Iris pigment epithelial cell (primary cell): Measurements from ENCODE around the gene FGF5.
"Not testable (repeated sequence)": the region's sequence is repeated elsewhere in the genome, so short reads cannot be mapped to it uniquely, and the experiment has no call there.

Source experiments
- DNase-seq: peaks from one replicate; pipeline ENCODE4 v3.0.0-alpha.2; 2011; ENCODE audit warnings: low read depth

The FGF5 gene

DNA sequence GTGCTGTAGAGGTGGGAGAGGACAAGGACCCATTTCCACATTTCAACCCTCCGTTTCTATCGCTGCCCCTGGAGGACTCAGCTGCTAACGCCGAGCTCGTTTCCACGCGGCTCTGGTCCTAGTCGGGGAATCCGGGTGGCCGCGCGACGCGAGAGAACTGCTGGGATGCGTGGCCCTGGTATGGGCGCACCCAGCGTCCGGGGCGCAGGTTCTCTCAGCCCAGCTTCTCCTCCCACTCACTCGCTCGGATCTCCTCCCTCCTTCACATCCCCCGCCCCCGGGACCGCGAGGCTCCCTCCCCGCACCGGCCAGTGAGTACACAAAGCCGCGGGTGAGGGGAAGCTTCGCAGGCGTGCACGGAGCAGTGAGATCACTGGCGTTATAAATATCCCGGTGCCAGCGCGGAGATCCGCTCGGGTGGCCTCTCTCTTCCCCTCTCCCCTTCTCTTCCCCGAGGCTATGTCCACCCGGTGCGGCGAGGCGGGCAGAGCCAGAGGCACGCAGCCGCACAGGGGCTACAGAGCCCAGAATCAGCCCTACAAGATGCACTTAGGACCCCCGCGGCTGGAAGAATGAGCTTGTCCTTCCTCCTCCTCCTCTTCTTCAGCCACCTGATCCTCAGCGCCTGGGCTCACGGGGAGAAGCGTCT, at the start of gene FGF5:
Gene FGF5, plus strand, starts transcription at position 412 of the 649 bp plus-strand sequence. Its CDS starts 161 bp downstream, at position 573.
- peak; percentile 92 for DNase-seq

- peak; percentile 36 for DNase-seq
Observed at GRCh38 chr4:80219301-80220025, 47.0 kb upstream of the FGF5 start.

DNA sequence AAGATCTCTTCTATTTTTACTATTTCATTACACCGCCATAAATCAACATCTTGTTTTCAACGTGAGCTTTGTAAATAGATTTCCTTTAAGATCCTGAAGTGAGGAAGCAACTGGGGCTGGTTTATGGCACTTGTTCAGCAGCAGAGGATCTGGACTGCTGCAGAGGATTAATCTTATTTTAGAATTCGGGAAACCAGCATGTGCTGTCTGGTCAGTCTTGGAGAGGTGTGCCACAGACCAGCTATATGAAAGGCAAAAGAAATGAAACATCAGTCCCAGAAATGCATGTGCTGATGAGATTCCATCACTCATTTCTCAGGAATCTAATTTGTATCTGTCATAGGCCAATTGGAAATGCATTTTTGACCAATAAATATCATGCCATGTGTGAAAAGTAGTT, 45.8 kb upstream of the FGF5 start:
- DNase-seq: no peak

DNA sequence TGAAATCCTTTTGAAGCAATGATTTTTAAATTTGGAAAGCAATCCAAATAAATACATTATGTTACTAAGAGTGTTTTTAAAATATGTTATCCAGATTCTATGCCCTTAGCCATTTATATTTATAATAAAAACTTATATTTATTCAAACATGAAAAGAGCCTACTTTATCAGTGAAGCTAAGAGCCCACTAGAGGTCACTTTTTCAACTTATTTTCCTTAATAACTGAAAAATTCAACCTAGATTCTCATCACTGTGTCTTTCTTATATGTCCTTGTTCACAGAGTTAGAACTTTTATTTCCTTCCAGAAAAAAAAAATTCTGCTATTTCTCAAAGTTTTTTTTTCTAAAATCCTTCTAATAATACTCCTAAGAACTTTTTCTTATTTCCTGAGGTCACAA, 45.3 kb upstream of the FGF5 start:
- no peak for DNase-seq

DNA sequence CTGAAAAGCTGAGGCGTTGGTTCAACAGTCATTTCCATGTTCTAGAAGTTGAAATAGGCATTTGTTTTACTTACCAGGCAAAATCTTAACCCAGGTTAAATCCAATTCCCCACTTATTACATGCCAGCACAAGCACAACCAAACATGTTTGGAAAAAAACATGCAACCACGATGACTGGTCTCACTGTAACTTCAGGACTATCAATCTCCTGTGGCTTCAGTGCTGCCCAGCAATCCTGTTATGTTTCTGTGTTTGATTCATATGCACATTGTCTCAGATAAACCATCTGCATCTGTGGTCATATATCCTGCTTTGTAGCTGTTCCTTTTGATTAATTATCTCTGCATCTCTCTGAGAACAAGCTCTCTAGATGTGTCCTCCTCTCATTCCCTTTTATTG, 40.9 kb upstream of the FGF5 start:
- no peak for DNase-seq

- DNase-seq: no peak
Observed at GRCh38 chr4:80226094-80226493, 40.4 kb upstream of the FGF5 start.

GRCh38 chr4:80228460-80228859, 38.0 kb upstream of the FGF5 start:
- DNase-seq: no peak

- no peak for DNase-seq
Observed at GRCh38 chr4:80229128-80229527, 37.3 kb upstream of the FGF5 start.

DNA sequence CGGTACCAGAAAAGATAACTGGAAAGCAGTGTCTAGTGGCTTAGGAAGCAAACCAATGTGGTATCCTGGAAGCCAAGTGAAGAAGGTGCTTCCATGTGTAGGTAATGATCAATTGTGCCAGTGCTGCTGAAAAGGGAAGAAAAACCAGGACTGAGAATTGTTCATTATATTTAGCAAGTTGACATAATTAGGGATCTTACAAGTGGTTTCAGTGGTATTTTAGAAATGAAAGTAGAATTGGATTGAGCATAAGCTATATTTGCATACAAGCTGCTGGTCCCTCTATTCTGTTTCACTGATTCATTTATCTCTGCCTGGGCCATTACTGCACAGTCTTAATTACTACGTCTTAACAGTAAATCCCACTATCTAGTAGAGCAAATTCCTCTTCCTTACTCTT, 36.9 kb upstream of the FGF5 start:
- no peak for DNase-seq

GRCh38 chr4:80231180-80231579, 35.3 kb upstream of the FGF5 start:
- DNase-seq: no peak

DNA sequence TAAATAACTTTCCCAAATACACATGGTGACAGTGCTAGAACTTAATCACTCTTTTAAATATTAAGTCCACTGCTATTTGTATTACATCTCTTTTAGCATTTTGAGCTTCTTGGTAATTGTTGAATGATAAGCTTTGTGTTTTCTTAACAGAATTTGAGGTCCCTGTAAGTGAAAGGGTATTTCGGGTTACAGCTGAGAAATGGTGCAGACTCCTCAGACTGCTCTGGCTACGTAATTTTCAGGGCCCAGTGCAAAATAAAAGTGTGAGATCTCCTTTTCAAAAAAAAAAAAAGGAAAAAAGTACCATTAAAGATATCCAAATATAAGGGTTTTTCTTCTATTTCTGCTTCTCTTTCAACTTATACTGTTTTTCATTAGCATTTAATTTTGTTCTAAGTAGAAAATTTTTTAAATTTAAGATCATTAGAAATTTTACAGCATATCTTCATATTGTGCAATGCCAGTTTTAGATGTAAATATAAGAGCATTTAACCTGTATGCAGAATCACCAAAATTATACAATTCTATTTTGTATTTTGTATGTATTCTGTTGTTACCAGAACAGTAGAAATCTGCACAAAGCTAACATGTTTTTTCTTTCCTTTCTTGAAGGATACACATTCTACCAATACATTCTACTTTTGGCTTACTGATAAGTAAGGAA, 33.6 kb upstream of the FGF5 start:
- DNase-seq: no peak

DNA sequence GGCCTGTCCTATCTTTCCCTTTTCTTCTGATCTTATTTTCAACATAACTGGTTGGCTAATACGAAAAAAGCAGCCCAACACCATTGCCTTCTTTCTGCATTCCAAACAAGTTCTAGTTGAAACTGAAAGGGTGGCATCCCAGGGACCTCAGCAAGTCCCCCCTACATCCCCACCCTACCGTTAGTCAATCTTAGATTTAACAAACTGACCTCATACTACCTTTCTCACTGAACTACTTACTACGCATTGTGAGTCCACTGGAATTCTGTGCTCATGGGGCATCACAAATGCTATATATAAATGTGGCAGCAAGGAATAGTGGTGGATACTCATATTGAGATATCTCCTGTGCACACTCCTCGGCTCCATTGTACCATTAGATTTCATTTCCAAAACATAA, 33.1 kb upstream of the FGF5 start:
- no peak for DNase-seq

DNA sequence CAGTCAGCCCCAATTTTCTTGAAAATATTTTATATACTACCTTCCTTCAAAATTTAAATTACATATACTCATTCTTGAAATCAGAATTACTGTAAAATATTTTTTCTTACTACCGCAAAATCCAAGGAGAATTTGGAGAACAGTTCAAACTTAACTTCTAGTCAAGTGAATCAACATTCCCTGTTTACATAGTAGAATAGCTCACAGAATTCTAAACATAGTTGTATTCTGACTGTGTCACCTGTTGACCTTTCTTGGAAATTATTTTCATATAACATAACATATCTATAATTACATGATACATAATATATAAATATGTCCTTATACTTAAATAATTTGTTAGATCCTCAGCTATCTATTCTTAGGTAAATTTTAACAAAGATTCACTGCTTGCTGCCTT, 31.0 kb upstream of the FGF5 start:
- DNase-seq: peak; percentile 63

DNA sequence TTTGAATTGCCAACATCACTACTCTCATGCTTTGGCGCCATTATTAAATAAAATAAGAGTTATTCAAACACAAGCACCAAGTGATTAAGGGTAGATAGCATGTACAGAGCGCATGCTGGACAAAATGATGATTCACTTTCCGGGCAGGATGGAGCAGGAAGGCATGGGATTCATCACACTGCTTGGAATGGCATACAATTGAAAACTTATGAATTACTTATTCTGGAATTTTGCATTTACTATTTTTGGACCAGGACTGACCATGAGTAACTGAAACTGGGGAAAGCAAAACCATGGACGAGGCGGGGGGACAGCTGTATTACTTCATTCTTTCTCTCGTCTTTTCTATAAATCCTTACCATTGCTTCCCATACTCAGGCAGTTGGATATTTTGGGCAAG, 28.5 kb upstream of the FGF5 start:
- DNase-seq: peak; percentile 85

GRCh38 chr4:80239480-80240150, 26.8 kb upstream of the FGF5 start:
- DNase-seq: peak; percentile 40

GRCh38 chr4:80240976-80241375, 25.5 kb upstream of the FGF5 start:
- peak; percentile 61 for DNase-seq

DNA sequence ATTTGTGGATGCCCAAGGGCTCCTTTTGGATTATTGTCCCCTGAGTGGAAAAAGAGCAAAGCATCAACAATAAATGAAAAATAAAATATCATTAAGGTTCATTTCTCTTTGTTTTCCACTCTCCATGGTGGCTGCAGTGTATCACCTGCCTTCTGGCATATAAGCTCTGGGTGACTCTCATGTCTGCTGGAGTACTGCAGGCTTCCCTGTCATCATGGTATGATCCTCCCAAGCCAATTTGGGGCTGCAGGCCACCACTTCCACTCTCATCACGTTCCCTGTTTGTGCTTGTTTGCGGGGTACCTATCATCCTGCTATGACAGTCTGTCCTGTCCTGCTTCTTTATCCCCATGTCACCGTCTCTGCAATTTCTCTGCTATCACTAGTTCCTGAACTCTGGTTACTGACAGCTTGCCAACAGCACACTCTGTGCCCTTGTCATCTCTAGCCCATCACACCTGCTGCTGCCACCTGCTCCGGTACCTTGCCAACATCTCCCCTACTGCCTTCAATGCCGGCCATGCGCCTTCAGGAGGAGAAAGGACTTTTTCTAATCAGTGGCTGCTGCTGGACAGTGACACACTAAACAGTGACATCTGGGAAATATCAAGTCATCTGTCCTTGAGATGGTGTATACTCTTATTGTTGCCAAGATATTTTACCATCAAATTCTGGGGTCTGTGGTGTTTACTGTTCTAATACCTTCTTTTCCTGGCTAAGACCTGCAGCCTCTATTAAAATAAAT, 23.0 kb upstream of the FGF5 start:
- DNase-seq: no peak

DNA sequence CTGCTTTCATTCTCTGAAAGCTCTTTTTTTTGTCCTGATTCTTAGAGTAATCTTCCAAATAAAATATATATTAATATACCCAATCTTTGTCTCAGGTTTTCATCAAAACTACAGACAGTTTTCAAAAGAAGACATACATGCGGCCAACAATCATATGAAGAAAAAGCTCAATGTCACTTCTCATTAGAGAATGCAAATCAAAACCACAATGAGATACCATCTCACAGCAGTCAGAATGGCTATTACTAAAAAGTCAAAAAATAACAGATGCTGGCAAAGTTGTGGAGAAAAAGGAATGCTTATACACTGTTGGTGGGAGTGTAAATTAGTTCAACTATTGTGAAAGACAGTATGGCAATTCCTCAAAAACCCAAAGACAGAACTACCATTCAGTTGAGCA, 19.0 kb upstream of the FGF5 start:
- DNase-seq: not testable (repeated sequence)

GRCh38 chr4:80249144-80249543, 17.3 kb upstream of the FGF5 start:
- no peak for DNase-seq

- no peak for DNase-seq
Observed at GRCh38 chr4:80252427-80252826, 14.0 kb upstream of the FGF5 start.

GRCh38 chr4:80252953-80253352, 13.5 kb upstream of the FGF5 start:
- DNase-seq: no peak

GRCh38 chr4:80253510-80253909, 13.0 kb upstream of the FGF5 start:
- no peak for DNase-seq
